Duodenal mucosa (tissue), 2 donors: Measurements from ENCODE around the gene SH2D6.
"Not testable (repeated sequence)": the region's sequence is repeated elsewhere in the genome, so short reads cannot be mapped to it uniquely, and the experiment has no call there.

Experiments used
- H3K27ac ChIP-seq: one replicate; pipeline ENCODE4 v1.7.0; 2013; ENCODE audit warnings: low read depth, low read length
- H3K27me3 ChIP-seq, 2 donors: one replicate each; pipeline ENCODE4 v1.7.0; 2013; ENCODE audit warnings: low read length in 2 of 2, control low read depth in 1 of 2; ENCODE audit not compliant: insufficient read depth in 2 of 2, control insufficient read depth in 1 of 2
- H3K36me3 ChIP-seq, 2 donors: one replicate each; pipeline ENCODE4 v1.7.0; 2013; ENCODE audit warnings: low read length in 2 of 2, control low read depth in 1 of 2; ENCODE audit not compliant: insufficient read depth in 2 of 2, control insufficient read depth in 1 of 2
- H3K4me1 ChIP-seq, 2 donors: one replicate each; pipeline ENCODE4 v1.7.0; 2013; ENCODE audit warnings: low read length in 2 of 2, control low read depth in 1 of 2; ENCODE audit not compliant: insufficient read depth in 2 of 2, control insufficient read depth in 1 of 2
- H3K4me3 ChIP-seq, 2 donors: one replicate each; pipeline ENCODE4 v1.7.0; 2013; ENCODE audit warnings: low read length in 2 of 2, low read depth in 1 of 2
- H3K9ac ChIP-seq, 2 donors: one replicate each; pipeline ENCODE4 v1.7.0; 2013; ENCODE audit warnings: low read length in 2 of 2, low read depth in 1 of 2
- H3K9me3 ChIP-seq, 2 donors: one replicate each; pipeline ENCODE4 v1.7.0; 2013; ENCODE audit warnings: low read length in 2 of 2, control low read depth in 1 of 2; ENCODE audit not compliant: control insufficient read depth in 1 of 2

The SH2D6 gene

DNA sequence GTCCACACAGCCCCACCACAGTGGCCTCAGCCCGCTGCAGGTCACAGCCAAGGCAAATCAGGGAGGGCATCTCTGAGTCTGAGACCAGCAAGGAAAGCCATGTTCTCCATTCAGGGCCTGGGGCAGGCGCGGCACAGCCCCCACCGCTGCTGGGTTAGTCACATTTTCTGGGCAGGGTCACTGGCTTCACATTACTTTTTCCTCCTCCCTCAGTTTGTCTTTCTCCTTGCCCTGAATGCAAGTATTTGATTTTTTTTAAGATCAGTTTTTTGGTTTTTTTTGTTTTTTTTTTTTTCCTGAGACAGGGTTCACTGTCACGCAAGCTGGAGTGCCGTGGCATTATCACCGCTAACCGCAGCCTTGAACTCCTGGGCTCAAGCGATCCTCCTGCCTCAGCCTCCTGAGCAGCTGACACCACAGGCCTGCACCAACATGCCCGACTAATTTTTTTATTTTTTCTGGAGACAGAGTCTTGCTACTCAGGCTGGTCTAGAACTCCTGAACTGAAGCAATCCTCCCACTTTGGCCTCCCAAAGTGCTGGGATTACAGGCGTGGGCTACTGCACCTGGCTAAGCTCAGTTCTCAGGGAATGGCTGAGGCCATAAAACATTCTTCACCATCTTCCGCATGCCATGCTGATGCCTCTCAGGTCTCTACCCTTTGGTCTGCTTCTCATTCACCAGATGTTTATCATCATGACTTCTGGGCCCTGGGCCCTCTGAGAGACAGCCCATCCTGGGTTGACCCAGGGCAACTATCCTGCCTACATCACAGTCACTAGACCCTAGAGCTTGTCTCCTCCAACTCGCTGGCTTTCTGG, 7.7 kb upstream of the SH2D6 start:
- peaks cover 39 to 40% of the 10 kb centered on the region in 2 donors for H3K4me1 ChIP-seq
- no peaks in the 10 kb centered on the region for H3K27me3 ChIP-seq
- no peak overlapping the region for H3K27ac ChIP-seq
- H3K9ac ChIP-seq = peak overlapping the region in 1 of 2 donors; percentile 64
- peak overlapping the region; percentile 63 to 73 for H3K4me3 ChIP-seq
- H3K9me3 ChIP-seq = no peaks in the 10 kb centered on the region
- H3K36me3 ChIP-seq = no peaks in the 10 kb centered on the region

DNA sequence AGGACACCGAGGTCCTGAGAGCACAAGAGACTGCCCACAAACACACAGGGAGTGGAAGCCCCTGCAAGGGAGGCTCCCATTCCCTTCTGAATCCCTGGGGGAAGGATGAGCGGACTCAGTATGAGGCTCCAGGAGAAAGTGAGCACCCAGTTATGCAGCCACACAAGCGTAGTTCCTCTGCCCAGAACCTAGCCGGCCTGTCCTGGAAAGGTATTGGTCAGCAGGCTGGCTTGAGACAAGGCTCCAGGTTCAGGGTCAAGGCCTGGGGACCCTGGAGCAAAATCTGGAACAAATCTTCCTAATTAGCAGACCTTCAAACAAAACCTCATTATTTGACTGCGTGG, 7.1 kb upstream of the SH2D6 start:
- Histone ChIP-seq H3K36me3 (no peaks in the 10 kb centered on the region), H3K27ac (no peak overlapping the region), H3K4me1 (peaks cover 35 to 36% of the 10 kb centered on the region in 2 donors), H3K9me3 (no peaks in the 10 kb centered on the region), H3K4me3 (no peak overlapping the region), H3K27me3 (no peaks in the 10 kb centered on the region), H3K9ac (no peak overlapping the region)

DNA sequence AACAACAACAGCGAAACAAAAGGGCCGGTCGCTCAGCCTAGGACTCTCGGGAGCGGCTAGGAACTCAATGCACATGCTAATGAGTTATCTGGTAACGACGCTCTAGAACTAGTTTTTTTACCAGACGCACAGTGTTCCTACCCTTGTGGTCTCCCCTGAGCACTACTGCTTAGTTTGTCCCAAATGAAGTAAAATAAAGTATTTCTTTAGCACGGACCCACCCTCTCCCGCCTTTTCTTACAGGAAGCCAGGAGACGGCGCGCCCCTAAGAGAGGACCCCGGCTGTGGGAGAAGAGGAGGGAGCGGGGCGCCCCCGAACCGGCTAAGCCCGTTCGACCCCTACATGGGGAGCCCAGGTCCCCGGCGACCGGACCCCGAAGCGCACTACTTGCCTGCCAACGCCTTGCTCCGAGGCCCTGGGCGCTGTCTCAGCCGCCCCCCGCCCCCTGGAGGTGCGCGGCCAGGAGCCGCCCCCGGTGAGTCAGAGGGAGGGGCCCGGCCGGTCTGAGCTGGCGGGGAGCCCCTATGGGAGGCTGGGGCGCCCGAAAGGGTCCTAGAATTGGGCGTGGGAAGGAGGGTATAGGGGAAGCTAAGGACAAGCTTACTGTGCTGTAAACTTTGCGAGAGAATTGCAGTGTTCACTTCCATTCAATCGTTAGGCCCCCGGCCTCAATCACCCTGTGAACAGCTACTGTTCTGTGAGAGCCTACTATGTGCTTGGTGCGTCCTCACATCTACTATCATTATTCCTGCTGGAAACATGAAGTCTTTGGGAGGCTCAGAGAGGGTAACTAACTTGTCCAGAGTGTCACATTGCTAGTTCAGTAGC, 4.7 kb upstream of the SH2D6 start:
- H3K27ac ChIP-seq = no peak overlapping the region
- H3K9me3 ChIP-seq = no peaks in the 10 kb centered on the region
- no peaks in the 10 kb centered on the region for H3K36me3 ChIP-seq
- peak overlapping the region; percentile 1 to 71 for H3K9ac ChIP-seq
- no peaks in the 10 kb centered on the region for H3K27me3 ChIP-seq
- peak overlapping the region; percentile 61 to 66 for H3K4me3 ChIP-seq
- H3K4me1 ChIP-seq = peaks cover 34 to 38% of the 10 kb centered on the region in 2 donors

DNA sequence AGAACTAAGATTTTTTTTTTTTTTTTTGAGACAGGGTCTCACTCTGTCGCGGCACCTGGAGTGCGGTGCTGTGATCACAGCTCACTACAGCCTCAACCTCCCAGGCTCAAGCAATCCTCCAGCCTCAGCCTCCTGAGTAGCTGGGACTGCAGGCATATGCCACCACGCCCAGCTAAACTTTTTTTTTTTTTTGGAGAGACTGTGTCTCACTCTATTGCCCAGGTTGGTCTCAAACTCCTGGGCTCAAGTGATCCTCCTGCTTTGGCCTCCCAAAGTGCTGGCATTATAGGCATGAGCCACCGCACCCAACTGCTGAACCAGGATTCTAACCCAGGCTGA, 4.1 kb upstream of the SH2D6 start:
- not testable (repeated sequence) for H3K27me3 ChIP-seq, H3K36me3 ChIP-seq, H3K9me3 ChIP-seq, H3K27ac ChIP-seq, H3K4me3 ChIP-seq
- Histone ChIP-seq H3K4me1 (peaks cover 34 to 38% of the 10 kb centered on the region in 2 donors), H3K9ac (peak overlapping the region in 1 of 2 donors; percentile 71)

DNA sequence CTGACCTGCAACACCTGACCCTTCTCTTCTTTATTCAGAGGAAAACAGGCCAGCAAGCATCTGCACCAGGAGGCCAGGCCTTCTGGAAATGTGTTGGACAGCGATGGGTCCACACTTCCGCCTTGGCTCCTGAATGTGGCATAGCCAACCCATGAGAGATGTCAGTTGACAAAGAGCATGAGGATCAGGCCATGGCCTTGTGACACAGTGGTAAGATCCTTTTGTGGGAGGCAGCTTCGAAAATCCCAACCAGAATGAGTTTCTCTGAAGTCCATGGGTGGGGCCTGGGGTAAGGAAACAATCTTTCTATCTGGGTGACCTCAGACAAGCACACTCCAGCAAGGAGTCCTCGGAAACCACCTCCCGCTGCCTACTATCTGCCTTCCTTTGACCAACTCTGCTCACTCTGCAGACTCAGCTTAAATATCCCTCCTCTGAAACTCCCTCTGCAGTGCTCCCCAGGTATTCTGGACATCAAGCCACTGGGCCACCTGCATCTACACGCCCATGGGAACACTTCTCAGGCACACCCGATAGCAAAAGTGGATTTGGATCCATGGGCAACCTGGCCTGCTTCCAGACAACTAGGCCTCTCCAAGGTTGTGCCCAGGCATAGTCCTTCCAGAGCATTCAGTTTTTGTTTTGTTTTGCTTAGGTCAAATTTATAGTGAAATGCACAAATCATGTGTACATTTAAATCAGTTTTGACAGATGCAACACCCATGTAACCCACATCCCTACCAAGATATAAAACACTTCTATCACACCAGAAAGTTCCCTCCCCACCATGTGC, 3.6 kb upstream of the SH2D6 start:
- H3K36me3 ChIP-seq = no peaks in the 10 kb centered on the region
- peaks cover 34 to 38% of the 10 kb centered on the region in 2 donors for H3K4me1 ChIP-seq
- no peak overlapping the region for H3K4me3 ChIP-seq
- no peak overlapping the region for H3K27ac ChIP-seq
- no peaks in the 10 kb centered on the region for H3K9me3 ChIP-seq
- H3K9ac ChIP-seq = no peak overlapping the region
- H3K27me3 ChIP-seq = no peaks in the 10 kb centered on the region

DNA sequence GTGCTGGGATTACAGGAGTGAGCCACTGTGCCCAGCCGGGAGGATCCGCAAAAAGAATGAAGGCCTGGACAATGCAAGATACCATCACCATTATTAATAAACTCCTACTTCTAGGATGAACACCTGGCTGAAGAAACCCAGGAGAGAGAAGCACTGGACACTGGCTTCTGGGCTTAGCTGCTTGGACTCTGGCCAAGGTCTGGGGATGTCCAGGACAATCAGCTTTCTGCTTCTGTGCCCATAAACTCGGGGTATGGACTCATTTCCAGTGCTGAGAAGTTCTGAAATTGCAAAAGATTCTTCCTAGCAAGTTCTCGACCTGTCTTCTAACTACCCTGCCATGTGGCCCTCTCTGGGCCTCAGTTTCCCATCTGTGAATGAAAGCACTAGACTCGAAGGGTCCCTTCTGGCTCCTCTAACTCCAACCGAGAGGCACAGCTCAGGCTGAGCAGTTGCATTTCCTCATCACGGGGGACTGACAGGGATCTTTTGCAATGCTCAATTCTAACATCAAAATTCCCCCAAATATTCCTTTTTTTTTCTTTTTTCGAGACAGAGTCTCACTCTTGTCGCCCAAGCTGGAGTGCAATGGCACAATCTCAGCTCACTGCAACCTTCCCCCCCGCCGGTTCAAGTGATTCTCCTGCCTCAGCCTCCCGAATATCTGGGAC, 2.4 kb upstream of the SH2D6 start:
- Histone ChIP-seq H3K4me3 (no peak overlapping the region), H3K9me3 (no peaks in the 10 kb centered on the region), H3K27me3 (no peaks in the 10 kb centered on the region), H3K36me3 (no peaks in the 10 kb centered on the region), H3K27ac (no peak overlapping the region), H3K9ac (no peak overlapping the region), H3K4me1 (peaks cover 33 to 39% of the 10 kb centered on the region in 2 donors)

DNA sequence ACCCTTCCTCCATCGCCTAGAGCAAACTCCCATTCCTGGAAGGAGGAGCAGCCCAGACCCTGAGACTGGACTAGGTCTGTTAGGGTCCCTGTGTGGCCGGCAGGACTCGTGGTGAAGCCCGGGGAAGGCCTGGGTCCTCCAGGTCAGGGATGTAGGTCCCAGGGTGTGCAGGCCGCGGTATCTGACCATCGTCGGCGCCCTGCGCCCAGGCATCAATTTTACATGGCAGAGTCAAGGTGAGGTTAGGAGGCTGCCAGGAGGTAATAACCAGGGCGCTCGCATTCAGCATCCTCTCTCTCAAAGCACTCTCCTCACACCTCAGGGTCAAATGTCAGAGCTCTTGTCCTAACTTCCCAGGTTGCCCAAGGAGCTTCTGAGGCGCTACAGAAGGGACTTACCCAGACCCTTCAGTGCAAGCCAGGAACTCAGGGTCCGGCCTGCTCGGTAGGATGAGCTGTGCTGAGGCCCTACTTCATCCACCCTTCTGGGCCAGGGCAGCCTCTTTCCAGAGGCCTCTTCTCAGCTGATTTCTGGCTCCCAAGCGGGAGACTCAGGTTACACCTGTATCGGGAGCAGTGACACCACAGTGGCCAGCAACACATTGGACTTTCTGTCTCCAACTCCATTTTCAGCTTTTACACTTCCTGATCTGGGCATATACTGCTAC, 628 bp downstream of the SH2D6 start:
- H3K9me3 ChIP-seq = no peaks in the 10 kb centered on the region
- H3K27me3 ChIP-seq = no peaks in the 10 kb centered on the region
- H3K27ac ChIP-seq = peak overlapping the region; percentile 77
- no peaks in the 10 kb centered on the region for H3K36me3 ChIP-seq
- peaks cover 35 to 41% of the 10 kb centered on the region in 2 donors for H3K4me1 ChIP-seq
- H3K4me3 ChIP-seq = peak overlapping the region; percentile 88 to 90
- peak overlapping the region; percentile 81 to 85 for H3K9ac ChIP-seq

DNA sequence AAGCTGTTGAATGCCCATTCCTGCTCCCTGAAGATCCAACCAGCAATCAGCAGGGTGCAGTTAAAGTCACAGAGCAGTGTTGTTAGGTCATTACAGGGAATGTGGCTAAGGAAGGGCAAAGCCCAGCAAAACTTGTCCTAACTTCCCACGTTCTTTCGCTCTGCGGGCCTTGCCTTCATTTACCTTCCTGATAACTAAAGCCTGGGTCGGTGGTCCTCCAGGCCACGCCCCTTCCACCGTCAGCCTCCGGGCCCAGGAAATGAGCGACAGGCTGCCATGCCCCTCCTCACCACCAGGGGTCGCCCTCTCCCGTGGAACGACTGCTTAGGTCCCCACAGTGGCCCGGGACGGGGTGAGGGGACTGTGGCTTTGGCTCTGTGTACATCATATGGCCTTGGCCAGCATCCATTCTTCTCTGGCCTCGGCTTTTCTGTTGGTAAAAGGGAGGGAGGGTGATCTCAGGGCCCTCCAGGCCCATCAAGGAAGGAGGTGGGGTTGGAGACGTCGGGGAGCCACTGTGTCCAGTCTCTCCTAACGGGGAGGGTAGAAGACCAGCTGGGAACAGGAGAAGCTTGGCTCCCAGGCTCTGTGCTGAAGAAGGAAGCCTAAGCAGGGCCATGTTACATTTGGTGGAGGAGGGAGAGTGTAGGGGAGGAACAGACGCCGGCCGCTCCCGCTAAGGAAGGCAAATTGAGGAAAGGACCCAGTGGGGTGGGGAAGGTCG, 2.2 kb downstream of the SH2D6 start:
- H3K9ac ChIP-seq = peak overlapping the region; percentile 27 to 51
- no peaks in the 10 kb centered on the region for H3K36me3 ChIP-seq
- H3K9me3 ChIP-seq = no peaks in the 10 kb centered on the region
- H3K27ac ChIP-seq = peak overlapping the region; percentile 30
- H3K4me3 ChIP-seq = peak overlapping the region; percentile 43 to 53
- H3K4me1 ChIP-seq = peaks cover 33 to 34% of the 10 kb centered on the region in 2 donors
- no peaks in the 10 kb centered on the region for H3K27me3 ChIP-seq
